Gastrocnemius medialis (tissue), 4 donors: Measurements from ENCODE around the gene TFDP2. TPM values are rescaled to one million over a fixed set of nuclear protein-coding genes. Genes with fewer than 3 reads are reported as not detected.

Experiments
- ATAC-seq, 2 donors: fragments of 150-250 bp; one replicate each; pipeline ENCODE4 v1.9.1; 2016
- DNase-seq, 2 donors: peaks; one replicate each; pipeline ENCODE4 v3.0.0-alpha.2; 2019
- H3K27ac ChIP-seq, 4 donors: fragments of 200-600 bp; sonication (generic); 1 replicate in 1 of 4; 2 replicates in 3 of 4; pipeline ENCODE4 v1.5.1; 2016 to 2018; ENCODE audit warnings: mild to moderate bottlenecking in 2 of 4, moderate library complexity in 1 of 4
- H3K27me3 ChIP-seq, 3 donors: fragments of 200-600 bp; sonication (generic) in 2 of 3; 1 replicate in 1 of 3; 2 replicates in 2 of 3; pipeline versions ENCODE4 v1.5.1 to v1.6.0; 2016 to 2019; ENCODE audit warnings: mild to moderate bottlenecking in 1 of 3, moderate library complexity in 1 of 3
- H3K36me3 ChIP-seq, 2 donors: fragments of 200-600 bp; sonication (generic) in 1 of 2; one replicate each; pipeline ENCODE4 v1.5.1; 2017 to 2018
- H3K4me1 ChIP-seq, 2 donors: fragments of 200-600 bp; sonication (generic) in 1 of 2; one replicate each; pipeline ENCODE4 v1.5.1; 2016 to 2017; ENCODE audit warnings: mild to moderate bottlenecking in 2 of 2
- H3K4me3 ChIP-seq, 4 donors: fragments of 200-600 bp; sonication (generic) in 3 of 4; 1 replicate in 1 of 4; 2 replicates in 3 of 4; pipeline ENCODE4 v1.5.1; 2016 to 2019; ENCODE audit warnings: mild to moderate bottlenecking in 2 of 4
- H3K9me3 ChIP-seq, 3 donors: fragments of 200-600 bp; sonication (generic) in 2 of 3; 1 replicate in 1 of 3; 2 replicates in 2 of 3; pipeline ENCODE4 v1.5.1; 2016 to 2019
- CTCF ChIP-seq, 5 experiments: fragments of 450-650 bp in 3 of 5; fragments of 200-600 bp in 2 of 5; sonication (generic) in 2 of 5; IDR thresholded peaks in 4 of 5; conservative IDR thresholded peaks in 1 of 5; 1 replicate in 4 of 5; 2 replicates in 1 of 5; pipeline ENCODE4 v1.5.1; 2016 to 2019; ENCODE audit warnings: antibody characterized with exemption in 5 of 5, mild to moderate bottlenecking in 3 of 5, moderate library complexity in 3 of 5
- POLR2A ChIP-seq, 2 donors: fragments of 450-650 bp; IDR thresholded peaks; one replicate each; pipeline ENCODE4 v1.6.1; 2017; ENCODE audit warnings: antibody characterized with exemption in 2 of 2, mild to moderate bottlenecking in 2 of 2, moderate library complexity in 2 of 2
- in situ Hi-C, 4 donors: fragments of 200-750 bp; cut with MboI; loops; one replicate each; pipeline versions ENCODE4 v1.15.0 to v1.8.0; 2017; ENCODE audit warnings: low sequenced_read_pairs in 4 of 4
- intact Hi-C: fragments of 100-400 bp; cut with DNase I; formaldehyde crosslinking; loops from one replicate; pipeline ENCODE4 v1.15.1; 2023; ENCODE audit warnings: low total_unique reads
- total RNA-seq, 4 donors: library from RNA; depleted of rRNA; stranded (reverse); fragments of >200 nt; gene quantifications; one replicate each; pipeline versions ENCODE4 v1.1.0 to v1.2.3, GENCODE V29; 2016

Gene TFDP2
- total RNA-seq, 4 donors from 2014 or later = 43.0 to 125 (median 52.4) TPM

GRCh38 chr3:142174559-142174958 lies 25.2 kb upstream of the TFDP2 start:
- Histone ChIP-seq H3K4me1 (no peaks in the 10 kb centered on the region), H3K4me3 (no peak overlapping the region), H3K36me3 (peaks cover 0 to 27% of the 10 kb centered on the region in 2 donors), H3K9me3 (no peaks in the 10 kb centered on the region), H3K27ac (no peak overlapping the region), H3K27me3 (no peaks in the 10 kb centered on the region)
- no peak for ATAC-seq
- TF ChIP-seq CTCF (IDR thresholded peaks at IDR 0.05 in 4 of 5, conservative IDR thresholded peaks at IDR 0.05 in 1 of 5) (no peak), POLR2A (IDR thresholded peaks at IDR 0.05) (no peak)
- in situ Hi-C loops (no loop called here), intact Hi-C loops (no loop called here)
- DNase-seq = no peak

- no peak overlapping the region for H3K4me3 ChIP-seq
- ATAC-seq (no peak), DNase-seq (no peak)
- TF ChIP-seq CTCF (IDR thresholded peaks at IDR 0.05 in 4 of 5, conservative IDR thresholded peaks at IDR 0.05 in 1 of 5) (no peak), POLR2A (IDR thresholded peaks at IDR 0.05) (no peak)
- H3K27me3 ChIP-seq = no peaks in the 10 kb centered on the region
- H3K27ac ChIP-seq = no peak overlapping the region
- peaks cover 0 to 32% of the 10 kb centered on the region in 2 donors for H3K36me3 ChIP-seq
- H3K4me1 ChIP-seq = no peaks in the 10 kb centered on the region
- no peaks in the 10 kb centered on the region for H3K9me3 ChIP-seq
- in situ Hi-C loops (no loop called here), intact Hi-C loops (no loop called here)
Observed at GRCh38 chr3:142168514-142168913, 19.2 kb upstream of the TFDP2 start.

- Histone ChIP-seq H3K9me3 (no peaks in the 10 kb centered on the region), H3K36me3 (peaks cover 0 to 21% of the 10 kb centered on the region in 2 donors), H3K27me3 (no peaks in the 10 kb centered on the region), H3K4me1 (no peaks in the 10 kb centered on the region), H3K4me3 (no peak overlapping the region), H3K27ac (no peak overlapping the region)
- TF ChIP-seq CTCF (IDR thresholded peaks at IDR 0.05 in 4 of 5, conservative IDR thresholded peaks at IDR 0.05 in 1 of 5) (no peak), POLR2A (IDR thresholded peaks at IDR 0.05) (no peak)
- intact Hi-C loops (no loop called here), in situ Hi-C loops (no loop called here)
- ATAC-seq = no peak
- DNase-seq = no peak
Observed at GRCh38 chr3:142165194-142165593, 15.8 kb upstream of the TFDP2 start.

- Histone ChIP-seq H3K9me3 (no peaks in the 10 kb centered on the region), H3K4me3 (no peak overlapping the region), H3K27ac (no peak overlapping the region), H3K27me3 (no peaks in the 10 kb centered on the region), H3K4me1 (no peaks in the 10 kb centered on the region), H3K36me3 (peaks cover 0 to 3% of the 10 kb centered on the region in 2 donors)
- TF ChIP-seq POLR2A (IDR thresholded peaks at IDR 0.05) (no peak), CTCF (IDR thresholded peaks at IDR 0.05 in 4 of 5, conservative IDR thresholded peaks at IDR 0.05 in 1 of 5) (no peak)
- in situ Hi-C loops (no loop called here), intact Hi-C loops (no loop called here)
- DNase-seq = no peak
- no peak for ATAC-seq
Observed at GRCh38 chr3:142159083-142159740, 9.9 kb upstream of the TFDP2 start.

GRCh38 chr3:142154186-142154585 lies 4.8 kb upstream of the TFDP2 start:
- peaks cover 0 to 6% of the 10 kb centered on the region in 2 donors for H3K4me1 ChIP-seq
- no peaks in the 10 kb centered on the region for H3K9me3 ChIP-seq
- DNase-seq (no peak), ATAC-seq (no peak)
- no peak overlapping the region for H3K4me3 ChIP-seq
- H3K36me3 ChIP-seq = no peaks in the 10 kb centered on the region
- no peak overlapping the region for H3K27ac ChIP-seq
- TF ChIP-seq CTCF (IDR thresholded peaks at IDR 0.05 in 4 of 5, conservative IDR thresholded peaks at IDR 0.05 in 1 of 5) (no peak), POLR2A (IDR thresholded peaks at IDR 0.05) (no peak)
- in situ Hi-C loops (no loop called here), intact Hi-C loops (no loop called here)
- no peaks in the 10 kb centered on the region for H3K27me3 ChIP-seq
